CD14-positive monocyte (primary cell): ENCODE measurements around the gene NOTCH4. TPM values are rescaled to one million over a fixed set of nuclear protein-coding genes. Genes with fewer than 3 reads are reported as not detected.

Experiments
- DNase-seq, 3 donors: peaks; one replicate each; pipeline ENCODE4 v3.0.0-alpha.2; 2011 to 2022
- H2AFZ ChIP-seq: 2 replicates; pipeline ENCODE4 v1.6.0; 2012; ENCODE audit warnings: mild to moderate bottlenecking, low read depth, low read length, inconsistent platforms; ENCODE audit not compliant: insufficient read depth, poor library complexity, severe bottlenecking
- H3K27ac ChIP-seq, 2 donors: 1 replicate in 1 of 2; 2 replicates in 1 of 2; pipeline ENCODE4 v1.5.1; 2012 to 2013; ENCODE audit warnings: low read length in 2 of 2, control low read depth in 1 of 2, inconsistent platforms in 1 of 2, low read depth in 1 of 2, mild to moderate bottlenecking in 1 of 2
- H3K27me3 ChIP-seq, 2 donors: one replicate each; pipeline versions ENCODE4 v1.6.0 to v1.6.1; 2011 to 2013; ENCODE audit warnings: low read length in 2 of 2; ENCODE audit not compliant: control insufficient read depth in 2 of 2, insufficient read depth in 2 of 2
- H3K36me3 ChIP-seq, 2 donors: replicated peaks in 1 of 2; 1 replicate in 1 of 2; 2 replicates in 1 of 2; pipeline versions ENCODE4 v1.5.1 to v1.6.1; 2012 to 2013; ENCODE audit warnings: low read length in 2 of 2, control low read depth in 1 of 2, inconsistent platforms in 1 of 2, mild to moderate bottlenecking in 1 of 2; ENCODE audit not compliant: insufficient read depth in 2 of 2, control insufficient read depth in 1 of 2
- H3K4me1 ChIP-seq, 2 donors: 1 replicate in 1 of 2; 2 replicates in 1 of 2; pipeline versions ENCODE4 v1.5.1 to v1.6.1; 2012 to 2013; ENCODE audit warnings: low read length in 2 of 2, control low read depth in 1 of 2, inconsistent platforms in 1 of 2, mild to moderate bottlenecking in 1 of 2, moderate library complexity in 1 of 2; ENCODE audit not compliant: insufficient read depth in 2 of 2, control insufficient read depth in 1 of 2
- H3K4me2 ChIP-seq: replicated peaks from 2 replicates; pipeline ENCODE3; 2012; ENCODE audit warnings: low read length, moderate library complexity, mild to moderate bottlenecking; ENCODE audit not compliant: poor library complexity, severe bottlenecking; ENCODE audit errors: extremely low read depth
- H3K4me3 ChIP-seq, 3 experiments: fragments of 200-600 bp in 1 of 3; sonication (generic) in 1 of 3; replicated peaks in 1 of 3; 1 replicate in 2 of 3; 2 replicates in 1 of 3; pipeline ENCODE4 v1.5.1; 2011 to 2013; ENCODE audit warnings: low read length in 3 of 3, mild to moderate bottlenecking in 3 of 3, control low read depth in 2 of 3, low read depth in 2 of 3, inconsistent platforms in 1 of 3, moderate library complexity in 1 of 3
- H3K79me2 ChIP-seq: 2 replicates; pipeline ENCODE4 v1.6.0; 2012; ENCODE audit warnings: mild to moderate bottlenecking, control low read depth, inconsistent platforms, low read length, moderate library complexity; ENCODE audit not compliant: insufficient read depth
- H3K9ac ChIP-seq: 2 replicates; pipeline ENCODE4 v1.6.0; 2017; ENCODE audit warnings: low read length, mild to moderate bottlenecking; ENCODE audit not compliant: insufficient read depth, poor library complexity, severe bottlenecking
- H3K9me3 ChIP-seq, 2 donors: replicated peaks in 1 of 2; 1 replicate in 1 of 2; 2 replicates in 1 of 2; pipeline versions ENCODE4 v1.5.1 to v1.6.1; 2012 to 2013; ENCODE audit warnings: low read length in 2 of 2, control low read depth in 1 of 2; ENCODE audit not compliant: control insufficient read depth in 1 of 2, insufficient read depth in 1 of 2
- H4K20me1 ChIP-seq: 2 replicates; pipeline ENCODE4 v1.6.0; 2012; ENCODE audit warnings: mild to moderate bottlenecking, low read length, control low read depth, moderate library complexity; ENCODE audit not compliant: insufficient read depth
- H3K27ac Mint-ChIP-seq, 7 donors: one replicate each; pipeline ENCODE4 v1.8.0; 2020; ENCODE audit warnings: mild to moderate bottlenecking in 7 of 7, mixed read lengths in 7 of 7, moderate library complexity in 6 of 7, inconsistent platforms in 2 of 7
- H3K27me3 Mint-ChIP-seq, 3 donors: one replicate each; pipeline ENCODE4 v1.8.0; 2021 to 2022; ENCODE audit warnings: low read depth in 3 of 3, mild to moderate bottlenecking in 3 of 3, mixed read lengths in 3 of 3, moderate library complexity in 3 of 3, inconsistent platforms in 1 of 3
- H3K36me3 Mint-ChIP-seq, 2 donors: one replicate each; pipeline ENCODE4 v1.8.0; 2020; ENCODE audit warnings: mixed read lengths in 2 of 2, inconsistent platforms in 1 of 2, mild to moderate bottlenecking in 1 of 2
- H3K4me1 Mint-ChIP-seq: one replicate; pipeline ENCODE4 v1.8.0; 2020; ENCODE audit warnings: mild to moderate bottlenecking, mixed read lengths
- H3K4me3 Mint-ChIP-seq, 2 donors: one replicate each; pipeline ENCODE4 v1.8.0; 2020; ENCODE audit warnings: mild to moderate bottlenecking in 2 of 2, mixed read lengths in 2 of 2, moderate library complexity in 1 of 2
- H3K9me3 Mint-ChIP-seq, 7 donors: one replicate each; pipeline ENCODE4 v1.8.0; 2020 to 2022; ENCODE audit warnings: mixed read lengths in 7 of 7, mild to moderate bottlenecking in 6 of 7, moderate library complexity in 6 of 7, inconsistent platforms in 2 of 7
- CTCF ChIP-seq: fragments of 200-600 bp; IDR thresholded peaks from one replicate; pipeline ENCODE4 v1.8.0; 2022; ENCODE audit warnings: antibody characterized with exemption, mild to moderate bottlenecking
- WGBS: methylation state at CpG from one replicate; pipeline ENCODE4 v1.1.5; 2013; ENCODE audit warnings: missing lambda C conversion rate; ENCODE audit not compliant: insufficient coverage; 5-methylcytosine and 5-hydroxymethylcytosine counted together
- intact Hi-C, 2 donors: fragments of 100-400 bp; cut with micrococcal nuclease; formaldehyde crosslinking; loops; one replicate each; pipeline versions ENCODE4 v1.15.0 to v1.15.1; 2023
- polyA plus RNA-seq, 3 donors: library from polyadenylated mRNA; depleted of rRNA in 1 of 3; unstranded in 2 of 3; stranded (reverse) in 1 of 3; fragments of 300-500 nt in 2 of 3; fragments of >200 nt in 1 of 3; fragmentation: Illumina TruSeq in 2 of 3; gene quantifications; 1 replicate in 2 of 3; 2 replicates in 1 of 3; pipeline ENCODE4 v1.2.3, GENCODE V29; 2012 to 2021

Gene NOTCH4
- polyA plus RNA-seq, 3 donors: 5.2 to 8.1 (median 6.1) TPM

GRCh38 chr6:32255199-32256153 is 31.6 kb upstream of the NOTCH4 start:
- intact Hi-C loops: no loop called here

More at GRCh38 chr6:32255199-32256153, 31.6 kb upstream of the NOTCH4 start:
- Histone ChIP-seq H3K36me3 (no peaks in the 10 kb centered on the region), H3K27me3 (no peaks in the 10 kb centered on the region), H3K79me2 (no peaks in the 10 kb centered on the region), H4K20me1 (no peaks in the 10 kb centered on the region), H3K27ac (peak overlapping the region in 1 of 2 donors; percentile 43), H3K4me2 (peak overlapping the region; percentile 68), H3K4me1 (peaks cover 12 to 17% of the 10 kb centered on the region in 2 donors), H3K9ac (peak overlapping the region; percentile 24), H2AFZ (peak overlapping the region; percentile 71), H3K4me3 (peak overlapping the region; percentile 1 to 64 (median 6)), H3K9me3 (no peaks in the 10 kb centered on the region)
- WGBS: 4% methylated on average over 22 of the region's 30 CpGs
- TF ChIP-seq CTCF: peak; percentile 71
- peak overlapping the region in 6 of 7 donors; percentile 47 to 83 (median 70) for H3K27ac Mint-ChIP-seq
- H3K4me3 Mint-ChIP-seq: peak overlapping the region; percentile 64 to 90
- no peaks in the 10 kb centered on the region for H3K36me3 Mint-ChIP-seq
- peak; percentile 76 to 92 (median 77) for DNase-seq
- peaks cover 19% of the 10 kb centered on the region for H3K4me1 Mint-ChIP-seq
- peaks cover 2 to 11% (median 6%) of the 10 kb centered on the region in 3 donors for H3K27me3 Mint-ChIP-seq
- H3K9me3 Mint-ChIP-seq: peaks cover 0 to 3% (median 0%) of the 10 kb centered on the region in 7 donors
